DOHH2 (cell line): Measurements from ENCODE around the gene CREB3L2.
"Not testable (repeated sequence)": the region's sequence is repeated elsewhere in the genome, so short reads cannot be mapped to it uniquely, and the experiment has no call there.

ENCODE experiments used
- H3F3A ChIP-seq: fragments of 200-600 bp; sonication (generic), shearing (Covaris generic); 2 replicates; pipeline ENCODE4 v1.6.0; 2016; ENCODE audit warnings: antibody characterized with exemption, mild to moderate bottlenecking; ENCODE audit not compliant: control insufficient read depth, insufficient read depth
- H3K27ac ChIP-seq: fragments of 200-600 bp; sonication (generic); 2 replicates; pipeline ENCODE4 v1.5.1; 2014; ENCODE audit warnings: low read depth, mild to moderate bottlenecking, low read length, moderate library complexity
- H3K27me3 ChIP-seq: fragments of 200-600 bp; sonication (generic); 2 replicates; pipeline ENCODE4 v1.6.1; 2014; ENCODE audit warnings: mild to moderate bottlenecking, low read length, mixed read lengths; ENCODE audit not compliant: control insufficient read depth
- H3K36me3 ChIP-seq: fragments of 200-600 bp; sonication (generic); 2 replicates; pipeline ENCODE4 v1.6.1; 2014; ENCODE audit warnings: mild to moderate bottlenecking, low read length, moderate library complexity, mixed read lengths; ENCODE audit not compliant: control insufficient read depth
- H3K4me1 ChIP-seq: fragments of 200-600 bp; sonication (generic); 2 replicates; pipeline ENCODE4 v1.6.1; 2014; ENCODE audit warnings: mild to moderate bottlenecking, low read length, mixed read lengths; ENCODE audit not compliant: control insufficient read depth
- H3K4me2 ChIP-seq: fragments of 200-600 bp; sonication (generic); 2 replicates; pipeline ENCODE4 v1.6.0; 2014; ENCODE audit warnings: mild to moderate bottlenecking, low read length, moderate library complexity
- H3K4me3 ChIP-seq: fragments of 200-600 bp; sonication (generic); 2 replicates; pipeline ENCODE4 v1.5.1; 2014; ENCODE audit warnings: mild to moderate bottlenecking, low read length, mixed read lengths
- H3K79me2 ChIP-seq: fragments of 200-600 bp; sonication (generic); 2 replicates; pipeline ENCODE4 v1.6.1; 2014; ENCODE audit warnings: mild to moderate bottlenecking, low read length, mixed read lengths; ENCODE audit not compliant: control insufficient read depth
- H3K9me2 ChIP-seq: fragments of 200-600 bp; sonication (generic); replicated peaks from 2 replicates; pipeline ENCODE4 v1.6.1; 2014; ENCODE audit warnings: mild to moderate bottlenecking, low read length, mixed read lengths; ENCODE audit not compliant: control insufficient read depth
- H3K9me3 ChIP-seq: fragments of 200-600 bp; sonication (generic); 2 replicates; pipeline ENCODE4 v1.6.1; 2014; ENCODE audit warnings: antibody characterized with exemption, low read length, mixed read lengths; ENCODE audit not compliant: control insufficient read depth, insufficient read depth
- H4K20me1 ChIP-seq: fragments of 200-600 bp; sonication (generic); 2 replicates; pipeline ENCODE4 v1.6.0; 2014; ENCODE audit warnings: low read depth, mild to moderate bottlenecking, antibody characterized with exemption, low read length, moderate library complexity; ENCODE audit not compliant: control insufficient read depth, insufficient read depth
- EZH2phosphoT487 ChIP-seq: fragments of 200-600 bp; sonication (generic); IDR thresholded peaks from 2 replicates; pipeline ENCODE4 v1.6.1; 2017; ENCODE audit warnings: borderline replicate concordance, mild to moderate bottlenecking, antibody characterized with exemption, low read length, moderate library complexity, mixed read lengths
- TF ChIP-seq, protein P1 (sequence below): fragments of 200-600 bp; sonication (generic); IDR thresholded peaks from one replicate; pipeline ENCODE4 v1.5.1; 2014; ENCODE audit warnings: antibody characterized with exemption, mild to moderate bottlenecking, low read depth, low read length; ENCODE audit not compliant: poor library complexity, severe bottlenecking

CREB3L2 gene

DNA sequence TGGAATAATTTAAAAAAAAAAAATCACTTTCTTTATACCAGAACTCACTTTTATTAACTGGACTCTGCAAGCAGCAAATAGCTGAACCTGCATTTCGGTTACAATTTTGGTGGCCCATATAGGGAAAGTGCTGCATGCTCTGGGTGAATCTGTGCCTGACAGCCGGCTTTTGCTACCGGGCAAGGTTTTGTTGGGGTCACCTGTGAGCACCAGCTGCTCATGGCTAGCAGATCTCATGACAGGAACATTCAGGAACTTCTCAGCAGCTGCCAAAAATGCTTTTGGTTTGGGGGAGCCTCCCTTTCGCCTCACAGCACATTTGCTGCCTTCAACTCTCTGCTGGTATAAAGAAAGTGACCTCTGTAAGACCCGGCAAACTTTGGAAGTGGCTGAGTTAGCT lies 13.2 kb upstream of the CREB3L2 start:
- no peaks in the 10 kb centered on the region for H3K36me3 ChIP-seq
- H3K27me3 ChIP-seq = no peaks in the 10 kb centered on the region
- no peaks in the 10 kb centered on the region; the same call in 1 of the 2 replicates for H3F3A ChIP-seq
- no peaks in the 10 kb centered on the region for H4K20me1 ChIP-seq
- no peak overlapping the region for H3K4me2 ChIP-seq
- no peaks in the 10 kb centered on the region for H3K79me2 ChIP-seq
- TF ChIP-seq EZH2phosphoT487 = no peak
- TF ChIP-seq, protein P1, sequence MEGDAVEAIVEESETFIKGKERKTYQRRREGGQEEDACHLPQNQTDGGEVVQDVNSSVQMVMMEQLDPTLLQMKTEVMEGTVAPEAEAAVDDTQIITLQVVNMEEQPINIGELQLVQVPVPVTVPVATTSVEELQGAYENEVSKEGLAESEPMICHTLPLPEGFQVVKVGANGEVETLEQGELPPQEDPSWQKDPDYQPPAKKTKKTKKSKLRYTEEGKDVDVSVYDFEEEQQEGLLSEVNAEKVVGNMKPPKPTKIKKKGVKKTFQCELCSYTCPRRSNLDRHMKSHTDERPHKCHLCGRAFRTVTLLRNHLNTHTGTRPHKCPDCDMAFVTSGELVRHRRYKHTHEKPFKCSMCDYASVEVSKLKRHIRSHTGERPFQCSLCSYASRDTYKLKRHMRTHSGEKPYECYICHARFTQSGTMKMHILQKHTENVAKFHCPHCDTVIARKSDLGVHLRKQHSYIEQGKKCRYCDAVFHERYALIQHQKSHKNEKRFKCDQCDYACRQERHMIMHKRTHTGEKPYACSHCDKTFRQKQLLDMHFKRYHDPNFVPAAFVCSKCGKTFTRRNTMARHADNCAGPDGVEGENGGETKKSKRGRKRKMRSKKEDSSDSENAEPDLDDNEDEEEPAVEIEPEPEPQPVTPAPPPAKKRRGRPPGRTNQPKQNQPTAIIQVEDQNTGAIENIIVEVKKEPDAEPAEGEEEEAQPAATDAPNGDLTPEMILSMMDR = no peak
- no peaks in the 10 kb centered on the region for H3K9me2 ChIP-seq
- no peak overlapping the region for H3K27ac ChIP-seq
- H3K9me3 ChIP-seq = no peaks in the 10 kb centered on the region
- H3K4me3 ChIP-seq = no peak overlapping the region
- no peaks in the 10 kb centered on the region for H3K4me1 ChIP-seq

DNA sequence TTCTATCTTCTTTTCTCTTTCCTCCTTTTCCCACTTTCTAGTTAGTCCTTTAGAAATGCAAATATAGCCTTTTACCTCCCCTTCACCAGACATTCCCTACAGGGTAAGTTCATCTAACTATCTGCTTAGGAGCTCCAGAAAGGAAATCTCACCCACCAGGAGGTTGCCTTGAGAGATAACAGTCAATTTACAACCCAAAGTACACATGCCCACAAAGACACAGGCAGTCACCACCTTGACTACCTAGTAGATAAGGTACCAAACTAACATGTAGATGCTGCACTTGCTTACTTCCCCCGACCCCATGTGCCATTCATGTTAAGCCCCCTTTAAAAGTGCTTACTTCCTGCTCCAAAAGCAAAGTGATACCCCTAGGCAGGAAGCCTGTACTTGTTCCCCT lies 12.8 kb upstream of the CREB3L2 start:
- Histone ChIP-seq H4K20me1 (no peaks in the 10 kb centered on the region), H3K9me2 (no peaks in the 10 kb centered on the region)

DNA sequence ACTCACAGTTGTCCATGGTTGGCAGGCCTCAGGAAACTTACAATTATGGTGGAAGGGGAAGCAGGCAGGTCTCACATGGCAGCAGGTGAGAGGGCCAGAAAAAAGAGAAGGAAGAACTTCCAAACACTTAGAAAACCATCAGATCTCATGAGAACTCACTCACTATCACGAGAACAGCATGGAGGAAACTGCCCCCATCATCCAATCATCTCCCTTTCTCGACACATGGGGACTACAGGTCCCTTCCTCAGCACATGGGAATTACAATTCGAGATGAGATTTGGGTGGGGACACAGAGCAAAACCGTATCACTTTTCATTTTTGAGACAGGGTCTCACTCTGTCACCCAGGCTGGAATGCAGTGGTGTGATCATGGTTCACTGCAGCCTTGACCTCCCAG lies 12.3 kb upstream of the CREB3L2 start:
- not testable (repeated sequence) for H3K27me3 ChIP-seq

More for the DNA sequence above, 12.8 kb upstream of the CREB3L2 start:
- Histone ChIP-seq H3K4me2 (no peak overlapping the region), H3K79me2 (no peaks in the 10 kb centered on the region), H3K4me1 (no peaks in the 10 kb centered on the region), H3K9me3 (no peaks in the 10 kb centered on the region), H3F3A (no peaks in the 10 kb centered on the region; the same call in 1 of the 2 replicates), H3K27me3 (no peaks in the 10 kb centered on the region), H3K4me3 (no peak overlapping the region), H3K27ac (no peak overlapping the region), H3K36me3 (no peaks in the 10 kb centered on the region)
- TF ChIP-seq, protein P1 = no peak
- no peak for TF ChIP-seq EZH2phosphoT487

DNA sequence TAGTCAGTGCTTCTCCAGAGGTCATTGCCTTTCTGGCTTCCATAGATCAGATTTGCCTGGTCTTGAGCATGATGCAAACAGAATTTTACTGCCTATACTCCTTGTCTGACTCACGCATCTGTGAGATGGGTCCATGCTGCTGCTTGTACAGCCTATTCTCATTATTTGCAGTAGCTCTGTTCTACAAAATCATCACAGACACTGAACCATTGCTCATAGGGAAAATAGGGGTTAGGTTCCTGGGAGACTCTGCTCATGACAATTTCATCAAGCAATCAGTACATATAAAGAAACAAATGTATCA lies 7.4 kb upstream of the CREB3L2 start:
- Histone ChIP-seq H3K79me2 (no peaks in the 10 kb centered on the region), H3K9me3 (no peaks in the 10 kb centered on the region), H3K4me1 (no peaks in the 10 kb centered on the region), H3K36me3 (no peaks in the 10 kb centered on the region), H3K27me3 (no peaks in the 10 kb centered on the region; the same call in 1 of the 2 replicates), H4K20me1 (no peaks in the 10 kb centered on the region), H3F3A (no peaks in the 10 kb centered on the region; the same call in 1 of the 2 replicates), H3K4me2 (no peak overlapping the region), H3K27ac (no peak overlapping the region), H3K4me3 (no peak overlapping the region), H3K9me2 (no peaks in the 10 kb centered on the region)
- no peak for TF ChIP-seq EZH2phosphoT487
- TF ChIP-seq, protein P1 = no peak

More for the DNA sequence above, 12.3 kb upstream of the CREB3L2 start:
- H3K9me3 ChIP-seq, H3K36me3 ChIP-seq, H3K27ac ChIP-seq, H3F3A ChIP-seq, H4K20me1 ChIP-seq, H3K4me1 ChIP-seq, H3K9me2 ChIP-seq, H3K4me3 ChIP-seq, H3K4me2 ChIP-seq, H3K79me2 ChIP-seq: not testable (repeated sequence)
